Activated CD8-positive, alpha-beta memory T cell treated with anti-CD3 and anti-CD28 coated beads, Interleukin-2, amount 50 U/mL, for 48 hours (primary cell): ENCODE results near the gene HELZ2.
"Not testable (repeated sequence)": the region's sequence is repeated elsewhere in the genome, so short reads cannot be mapped to it uniquely, and the experiment has no call there.

ENCODE experiments used
- DNase-seq: peaks from one replicate; pipeline ENCODE4 v3.0.0-alpha.2; 2020

The HELZ2 gene

GRCh38 chr20:63578224-63579016 lies 4.4 kb upstream of the HELZ2 start:
- no peak for DNase-seq

GRCh38 chr20:63577317-63577894 lies 3.4 kb upstream of the HELZ2 start:
- no peak for DNase-seq

GRCh38 chr20:63576311-63576710 lies 2.3 kb upstream of the HELZ2 start:
- no peak for DNase-seq

GRCh38 chr20:63574829-63575743 lies 1.0 kb upstream of the HELZ2 start:
- DNase-seq = no peak

GRCh38 chr20:63573647-63574131 lies 350 bp downstream of the HELZ2 start:
- DNase-seq = no peak

GRCh38 chr20:63572788-63573646 lies 1.0 kb downstream of the HELZ2 start:
- DNase-seq = no peak

- DNase-seq = no peak
Observed at GRCh38 chr20:63572071-63572787, 1.8 kb downstream of the HELZ2 start.

GRCh38 chr20:63571087-63571478 lies 3.0 kb downstream of the HELZ2 start:
- DNase-seq = not testable (repeated sequence)

GRCh38 chr20:63570281-63571086 lies 3.6 kb downstream of the HELZ2 start:
- no peak for DNase-seq

- no peak for DNase-seq
Observed at GRCh38 chr20:63568986-63569949, 4.8 kb downstream of the HELZ2 start.

GRCh38 chr20:63568170-63568981 lies 5.7 kb downstream of the HELZ2 start:
- DNase-seq = no peak

- peak; percentile 78 for DNase-seq
Observed at GRCh38 chr20:63567386-63568169, 6.5 kb downstream of the HELZ2 start.

- no peak for DNase-seq
Observed at GRCh38 chr20:63567136-63567385, 7.0 kb downstream of the HELZ2 start.

GRCh38 chr20:63566395-63567135 lies 7.5 kb downstream of the HELZ2 start:
- DNase-seq = no peak

GRCh38 chr20:63565699-63566335 lies 8.2 kb downstream of the HELZ2 start:
- no peak for DNase-seq

GRCh38 chr20:63565021-63565698 lies 8.9 kb downstream of the HELZ2 start:
- DNase-seq = no peak
